GM06990 (cell line): ENCODE results near the gene STXBP1.
"Not testable (repeated sequence)": the region's sequence is repeated elsewhere in the genome, so short reads cannot be mapped to it uniquely, and the experiment has no call there.

ENCODE experiments used
- DNase-seq: peaks from one replicate; pipeline ENCODE4 v3.0.0-alpha.2; 2011; ENCODE audit not compliant: insufficient read length; ENCODE audit errors: extremely low read depth
- H3K27me3 ChIP-seq: replicated peaks from 2 replicates; pipeline ENCODE4 v1.6.0; 2011; ENCODE audit warnings: low read length; ENCODE audit not compliant: control insufficient read depth, insufficient read depth
- H3K36me3 ChIP-seq: 2 replicates; pipeline ENCODE4 v1.5.1; 2011; ENCODE audit warnings: low read length; ENCODE audit not compliant: control insufficient read depth, insufficient read depth
- H3K4me3 ChIP-seq: replicated peaks from 2 replicates; pipeline ENCODE4 v1.5.1; 2011; ENCODE audit warnings: low read depth, mild to moderate bottlenecking, control low read depth, low read length
- CTCF ChIP-seq: IDR thresholded peaks from 2 replicates; pipeline ENCODE4 v1.5.1; 2011; ENCODE audit warnings: low read length, control low read depth, mild to moderate bottlenecking, inconsistent platforms; ENCODE audit not compliant: insufficient read depth, poor library complexity, severe bottlenecking

Gene STXBP1

GRCh38 chr9:127613583-127613954 is 1.5 kb downstream of the STXBP1 start:
- H3K36me3 ChIP-seq: no peaks in the 10 kb centered on the region
- DNase-seq: no peak
- no peak overlapping the region; the same call in 1 of the 2 replicates for H3K4me3 ChIP-seq
- TF ChIP-seq CTCF: no peak
- no peaks in the 10 kb centered on the region; the same call in none of the 2 replicates for H3K27me3 ChIP-seq

GRCh38 chr9:127614961-127615360 is 2.9 kb downstream of the STXBP1 start:
- no peak overlapping the region for H3K4me3 ChIP-seq
- no peak for DNase-seq
- H3K36me3 ChIP-seq: no peaks in the 10 kb centered on the region
- H3K27me3 ChIP-seq: no peaks in the 10 kb centered on the region; the same call in 1 of the 2 replicates
- TF ChIP-seq CTCF: no peak

- not testable (repeated sequence) for H3K4me3 ChIP-seq, DNase-seq, H3K36me3 ChIP-seq, H3K27me3 ChIP-seq
Measured at GRCh38 chr9:127621339-127621970, 9.4 kb downstream of the STXBP1 start.

- no peak for DNase-seq
- no peaks in the 10 kb centered on the region for H3K36me3 ChIP-seq
- no peaks in the 10 kb centered on the region; the same call in 1 of the 2 replicates for H3K27me3 ChIP-seq
- H3K4me3 ChIP-seq: no peak overlapping the region
- no peak for TF ChIP-seq CTCF
Measured at GRCh38 chr9:127626752-127627493, 14.8 kb downstream of the STXBP1 start.

GRCh38 chr9:127627494-127627855 is 15.4 kb downstream of the STXBP1 start:
- DNase-seq: no peak
- no peaks in the 10 kb centered on the region; the same call in 1 of the 2 replicates for H3K27me3 ChIP-seq
- no peak overlapping the region for H3K4me3 ChIP-seq
- no peaks in the 10 kb centered on the region for H3K36me3 ChIP-seq
- TF ChIP-seq CTCF: no peak

GRCh38 chr9:127628758-127629467 is 16.8 kb downstream of the STXBP1 start:
- Histone ChIP-seq H3K36me3 (no peaks in the 10 kb centered on the region), H3K4me3 (no peak overlapping the region), H3K27me3 (no peaks in the 10 kb centered on the region; the same call in 1 of the 2 replicates)
- no peak for DNase-seq
- TF ChIP-seq CTCF: no peak
